Neuronal stem cell (in vitro differentiated cells): ENCODE data around the gene SPSB1.

Experiments used
- DNase-seq: peaks from one replicate; pipeline ENCODE4 v3.0.0-alpha.2; 2013; ENCODE audit warnings: low spot score
- H2AFZ ChIP-seq: one replicate; pipeline ENCODE4 v1.6.1; 2013; ENCODE audit warnings: mild to moderate bottlenecking, low read length, inconsistent platforms
- H2AK5ac ChIP-seq: 2 replicates; pipeline ENCODE4 v1.6.1; 2013; ENCODE audit warnings: low read depth, mild to moderate bottlenecking, inconsistent platforms, low read length, moderate library complexity, mixed read lengths
- H2BK120ac ChIP-seq: 2 replicates; pipeline ENCODE4 v1.6.1; 2013; ENCODE audit warnings: low read depth, mild to moderate bottlenecking, inconsistent platforms, low read length, moderate library complexity, mixed read lengths
- H2BK12ac ChIP-seq: one replicate; pipeline ENCODE4 v1.6.1; 2013; ENCODE audit warnings: low read length, inconsistent platforms
- H2BK15ac ChIP-seq: 2 replicates; pipeline ENCODE4 v1.6.1; 2013; ENCODE audit warnings: mild to moderate bottlenecking, low read length, inconsistent platforms, mixed read lengths
- H2BK5ac ChIP-seq: one replicate; pipeline ENCODE4 v1.6.1; 2013; ENCODE audit warnings: inconsistent platforms, mild to moderate bottlenecking, low read length, moderate library complexity
- H3K14ac ChIP-seq: one replicate; pipeline ENCODE4 v1.6.1; 2013; ENCODE audit warnings: low read length, inconsistent platforms
- H3K18ac ChIP-seq: 2 replicates; pipeline ENCODE4 v1.6.1; 2013; ENCODE audit warnings: low read length, inconsistent platforms
- H3K23ac ChIP-seq: 2 replicates; pipeline ENCODE4 v1.6.1; 2013; ENCODE audit warnings: low read depth, mild to moderate bottlenecking, mixed read lengths, low read length, inconsistent platforms; ENCODE audit not compliant: poor library complexity
- H3K27ac ChIP-seq: replicated peaks from 3 replicates; pipeline ENCODE4 v1.5.1; 2013; ENCODE audit warnings: low read length, inconsistent platforms
- H3K27me3 ChIP-seq, 3 experiments: 2 replicates each; pipeline ENCODE4 v1.6.1; 2013; ENCODE audit warnings: low read length in 3 of 3, mild to moderate bottlenecking in 2 of 3, inconsistent platforms in 1 of 3, low read depth in 1 of 3, mixed read lengths in 1 of 3, moderate library complexity in 1 of 3; ENCODE audit not compliant: control insufficient read depth in 3 of 3, insufficient read depth in 3 of 3
- H3K36me3 ChIP-seq, 2 donors: replicated peaks in 1 of 2; 2 replicates each; pipeline ENCODE4 v1.6.1; 2013; ENCODE audit warnings: low read length in 2 of 2; ENCODE audit not compliant: control insufficient read depth in 2 of 2, insufficient read depth in 2 of 2
- H3K4ac ChIP-seq: 2 replicates; pipeline ENCODE4 v1.6.1; 2013; ENCODE audit warnings: inconsistent platforms, mild to moderate bottlenecking, low read length, moderate library complexity
- H3K4me1 ChIP-seq, 2 donors: 1 replicate in 1 of 2; 2 replicates in 1 of 2; pipeline ENCODE4 v1.6.1; 2013; ENCODE audit warnings: low read length in 2 of 2, low read depth in 1 of 2; ENCODE audit not compliant: control insufficient read depth in 2 of 2, insufficient read depth in 1 of 2
- H3K4me2 ChIP-seq: one replicate; pipeline ENCODE4 v1.6.1; 2013; ENCODE audit warnings: mild to moderate bottlenecking, low read length, inconsistent platforms; ENCODE audit not compliant: insufficient read depth, poor library complexity, severe bottlenecking
- H3K4me3 ChIP-seq, 2 donors: 2 replicates each; pipeline ENCODE4 v1.5.1; 2013; ENCODE audit warnings: low read length in 2 of 2, mild to moderate bottlenecking in 2 of 2, inconsistent platforms in 1 of 2, moderate library complexity in 1 of 2
- H3K79me1 ChIP-seq: one replicate; pipeline ENCODE4 v1.6.1; 2013; ENCODE audit warnings: low read depth, mild to moderate bottlenecking, inconsistent platforms, low read length, moderate library complexity
- H3K9ac ChIP-seq: one replicate; pipeline ENCODE4 v1.6.1; 2013; ENCODE audit warnings: mild to moderate bottlenecking, low read depth, low read length, inconsistent platforms; ENCODE audit not compliant: poor library complexity
- H3K9me3 ChIP-seq, 2 donors: replicated peaks in 1 of 2; 2 replicates each; pipeline versions ENCODE3 to v1.6.1; 2013; ENCODE audit warnings: low read length in 2 of 2, mild to moderate bottlenecking in 2 of 2, inconsistent platforms in 1 of 2, low read depth in 1 of 2, mixed read lengths in 1 of 2, moderate library complexity in 1 of 2; ENCODE audit not compliant: control insufficient read depth in 2 of 2, insufficient read depth in 1 of 2
- H4K8ac ChIP-seq: one replicate; pipeline ENCODE4 v1.6.1; 2013; ENCODE audit warnings: low read depth, mild to moderate bottlenecking, inconsistent platforms, low read length, moderate library complexity
- H4K91ac ChIP-seq: one replicate; pipeline ENCODE4 v1.6.1; 2013; ENCODE audit warnings: low read length, low read depth, mild to moderate bottlenecking, inconsistent platforms; ENCODE audit not compliant: poor library complexity
- WGBS, 2 donors: extraction: QIAGEN DNeasy Blood & Tissue Kit; methylation state at CpG; one replicate each; pipeline ENCODE4 v1.1.7; 2013; ENCODE audit warnings: missing lambda C conversion rate in 2 of 2, mixed read lengths in 1 of 2; ENCODE audit not compliant: insufficient read length in 2 of 2, insufficient replicate concordance in 1 of 2; ENCODE audit errors: extremely low coverage in 2 of 2; 5-methylcytosine and 5-hydroxymethylcytosine counted together

Gene SPSB1

DNA sequence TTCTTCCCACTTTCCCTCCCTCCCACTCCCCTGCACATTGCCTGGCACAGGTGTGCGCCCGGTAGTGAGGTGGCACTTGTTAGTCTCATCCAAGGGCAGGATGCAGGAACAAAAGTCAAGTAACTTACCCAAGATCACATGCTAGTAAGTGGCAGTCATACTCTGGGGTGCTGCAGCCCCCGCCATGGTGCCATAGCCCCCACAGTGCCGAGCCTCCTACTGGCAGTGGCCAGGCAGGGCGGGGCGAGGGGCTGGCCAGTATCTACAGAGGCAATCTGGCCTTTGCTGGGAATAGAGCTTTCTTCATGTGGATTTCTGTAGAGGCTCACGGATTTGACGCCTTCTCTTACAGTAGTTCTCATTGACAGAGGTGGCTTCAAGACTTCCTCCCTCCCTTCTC is 31.2 kb upstream of the SPSB1 start:
- H3K9me3 ChIP-seq = peaks cover 11% of the 10 kb centered on the region in 2 donors
- H3K27me3 ChIP-seq = no peaks in the 10 kb centered on the region
- H3K18ac ChIP-seq = peak overlapping the region; percentile 46
- H4K91ac ChIP-seq = no peak overlapping the region
- H2AFZ ChIP-seq = no peak overlapping the region
- H2AK5ac ChIP-seq = no peak overlapping the region
- H4K8ac ChIP-seq = no peak overlapping the region
- whole genome bisulfite sequencing, 2 donors = no CpG with 5 or more reads among the region's 8 CpGs
- H3K4me1 ChIP-seq = peaks cover 9% of the 10 kb centered on the region in 2 donors
- no peak overlapping the region for H3K4ac ChIP-seq
- no peak for DNase-seq
- H2BK15ac ChIP-seq = peak overlapping the region; percentile 18
- H3K4me3 ChIP-seq = no peak overlapping the region
- H3K27ac ChIP-seq = no peak overlapping the region
- peaks cover 11% of the 10 kb centered on the region for H3K79me1 ChIP-seq
- H3K4me2 ChIP-seq = no peak overlapping the region
- H2BK12ac ChIP-seq = peak overlapping the region; percentile 26
- H3K23ac ChIP-seq = no peak overlapping the region
- H3K9ac ChIP-seq = no peak overlapping the region
- no peak overlapping the region for H2BK5ac ChIP-seq
- H3K14ac ChIP-seq = no peak overlapping the region
- peaks cover 12 to 22% of the 10 kb centered on the region in 2 donors for H3K36me3 ChIP-seq
- no peak overlapping the region for H2BK120ac ChIP-seq

- H3K4ac ChIP-seq = no peak overlapping the region
- H2AK5ac ChIP-seq = no peak overlapping the region
- H3K4me2 ChIP-seq = no peak overlapping the region
- no peak overlapping the region for H3K18ac ChIP-seq
- H2BK5ac ChIP-seq = no peak overlapping the region
- no peak overlapping the region for H2BK15ac ChIP-seq
- WGBS, 2 donors = no CpG with 5 or more reads among the region's 33 CpGs
- H3K23ac ChIP-seq = no peak overlapping the region
- H3K9ac ChIP-seq = no peak overlapping the region
- H3K79me1 ChIP-seq = peaks cover 11% of the 10 kb centered on the region
- H3K4me1 ChIP-seq = peaks cover 9 to 11% of the 10 kb centered on the region in 2 donors
- no peak overlapping the region for H3K27ac ChIP-seq
- H3K36me3 ChIP-seq = peaks cover 12 to 22% of the 10 kb centered on the region in 2 donors
- no peak overlapping the region for H2AFZ ChIP-seq
- H2BK12ac ChIP-seq = no peak overlapping the region
- H2BK120ac ChIP-seq = no peak overlapping the region
- H4K91ac ChIP-seq = no peak overlapping the region
- no peaks in the 10 kb centered on the region for H3K27me3 ChIP-seq
- H3K9me3 ChIP-seq = peaks cover 11% of the 10 kb centered on the region in 2 donors
- no peak overlapping the region for H3K14ac ChIP-seq
- no peak for DNase-seq
- H3K4me3 ChIP-seq = no peak overlapping the region
- no peak overlapping the region for H4K8ac ChIP-seq
These were observed 30.4 kb upstream of the SPSB1 start for GRCh38 chr1:9262096-9262986.

GRCh38 chr1:9263276-9263855 is 29.3 kb upstream of the SPSB1 start:
- no peak overlapping the region for H3K4ac ChIP-seq
- WGBS, 2 donors = no CpG with 5 or more reads among the region's 26 CpGs
- peaks cover 10 to 22% of the 10 kb centered on the region in 2 donors for H3K36me3 ChIP-seq
- no peak overlapping the region for H2AFZ ChIP-seq
- no peaks in the 10 kb centered on the region for H3K27me3 ChIP-seq
- H3K27ac ChIP-seq = no peak overlapping the region
- peak overlapping the region; percentile 25 for H3K18ac ChIP-seq
- H3K9me3 ChIP-seq = peaks cover 6 to 10% of the 10 kb centered on the region in 2 donors
- H3K4me3 ChIP-seq = no peak overlapping the region
- H3K79me1 ChIP-seq = peaks cover 9% of the 10 kb centered on the region
- no peak overlapping the region for H4K8ac ChIP-seq
- H2AK5ac ChIP-seq = no peak overlapping the region
- peaks cover 9 to 12% of the 10 kb centered on the region in 2 donors for H3K4me1 ChIP-seq
- no peak overlapping the region for H3K14ac ChIP-seq
- H3K9ac ChIP-seq = no peak overlapping the region
- no peak overlapping the region for H2BK15ac ChIP-seq
- H4K91ac ChIP-seq = no peak overlapping the region
- H3K4me2 ChIP-seq = no peak overlapping the region
- peak overlapping the region; percentile 8 for H2BK12ac ChIP-seq
- H3K23ac ChIP-seq = peak overlapping the region; percentile 26
- no peak overlapping the region for H2BK120ac ChIP-seq
- H2BK5ac ChIP-seq = no peak overlapping the region
- DNase-seq = no peak
